CD4-positive, alpha-beta T cell treated with Interleukin-6 for 4 hours (primary cell): ENCODE results near the gene CLK1.
"Not testable (repeated sequence)": the region's sequence is repeated elsewhere in the genome, so short reads cannot be mapped to it uniquely, and the experiment has no call there.

Experiments used
- DNase-seq: peaks from one replicate; pipeline ENCODE4 v3.0.0-alpha.2; 2020; ENCODE audit warnings: mixed read lengths

The CLK1 gene

DNA sequence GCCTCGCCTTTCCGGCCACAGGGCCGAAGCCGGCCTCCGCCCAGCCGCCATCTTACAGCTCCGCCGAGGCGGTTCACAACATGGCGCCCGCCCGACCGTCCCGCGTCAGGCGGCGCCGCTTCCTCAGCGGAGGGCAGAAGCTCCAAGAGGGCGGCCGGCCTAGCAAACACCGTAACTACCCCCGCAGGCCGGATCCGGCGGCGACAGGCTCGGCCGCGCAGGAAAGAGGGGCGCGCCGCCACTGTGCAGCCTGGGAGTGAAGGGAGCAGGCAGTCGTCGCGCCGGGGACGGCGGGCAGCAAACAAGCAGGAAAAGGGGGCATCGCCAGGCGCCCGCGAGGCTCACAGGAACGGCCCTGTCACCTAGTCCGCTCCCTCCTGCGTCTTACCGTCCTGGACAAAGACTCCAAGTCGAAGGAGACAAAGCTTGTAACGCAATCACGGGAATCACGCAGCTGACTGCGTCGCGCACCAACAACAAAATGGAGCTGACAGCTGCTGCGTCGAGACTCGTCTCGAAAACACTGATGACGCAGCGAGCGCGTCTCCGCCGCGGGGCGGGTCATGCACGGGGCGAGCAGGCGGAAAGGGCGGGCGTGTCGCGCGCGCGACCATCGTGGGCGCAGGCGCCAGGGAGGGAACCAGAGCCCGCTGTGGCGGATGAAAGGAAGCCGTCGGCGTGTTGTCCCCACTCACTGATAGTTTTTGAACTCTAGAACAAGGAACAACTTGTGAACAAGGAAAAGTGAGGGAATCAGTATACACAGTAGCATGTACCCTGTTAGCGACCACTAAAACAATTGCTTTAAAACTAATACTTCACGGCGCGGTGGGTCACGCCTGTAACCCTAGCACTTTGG lies at the start of gene CLK1:
CLK1 (minus strand) TSS at position 483 of the 859 bp plus-strand sequence. CDS start 2,796 bp downstream, outside the sequence.
- DNase-seq: peak; percentile 98

DNA sequence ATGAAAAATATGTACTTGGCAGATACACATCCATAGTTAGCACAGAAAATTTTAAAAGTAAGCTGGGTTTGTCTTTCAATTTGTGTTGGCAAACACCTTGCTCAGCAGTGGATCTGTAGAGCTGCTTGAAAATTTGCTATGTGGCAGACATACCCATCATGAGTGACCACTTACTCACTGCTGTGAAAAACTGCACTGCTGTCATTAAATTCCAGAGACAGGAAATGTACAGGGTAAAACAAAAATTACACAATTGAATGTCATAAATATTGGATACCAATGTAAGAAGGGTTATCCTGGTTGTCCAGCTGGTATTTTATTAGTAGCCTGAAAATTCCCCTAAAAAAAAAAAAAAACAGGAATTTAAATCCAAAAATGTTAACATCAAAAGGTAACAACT lies 49.2 kb upstream of the CLK1 start:
- DNase-seq: no peak

DNA sequence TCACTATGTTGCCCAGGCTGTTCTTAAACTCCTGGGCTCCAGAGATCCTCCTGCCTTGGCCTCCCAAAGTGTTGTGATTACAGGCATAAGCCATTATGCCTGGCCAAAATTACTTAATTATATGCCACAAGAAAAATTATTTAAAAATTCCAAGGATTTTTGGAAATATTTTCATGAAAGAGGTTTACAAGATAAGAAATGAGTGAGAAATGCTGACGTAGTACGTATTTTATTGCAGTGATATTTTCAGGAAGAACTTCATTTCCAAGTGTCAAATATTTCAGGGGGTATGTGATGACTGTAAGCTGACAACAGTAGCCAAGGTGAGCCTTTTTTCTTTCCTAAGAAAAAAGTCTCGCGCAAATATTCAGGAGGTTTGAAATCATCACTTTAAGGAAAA lies 45.5 kb upstream of the CLK1 start:
- DNase-seq: no peak

DNA sequence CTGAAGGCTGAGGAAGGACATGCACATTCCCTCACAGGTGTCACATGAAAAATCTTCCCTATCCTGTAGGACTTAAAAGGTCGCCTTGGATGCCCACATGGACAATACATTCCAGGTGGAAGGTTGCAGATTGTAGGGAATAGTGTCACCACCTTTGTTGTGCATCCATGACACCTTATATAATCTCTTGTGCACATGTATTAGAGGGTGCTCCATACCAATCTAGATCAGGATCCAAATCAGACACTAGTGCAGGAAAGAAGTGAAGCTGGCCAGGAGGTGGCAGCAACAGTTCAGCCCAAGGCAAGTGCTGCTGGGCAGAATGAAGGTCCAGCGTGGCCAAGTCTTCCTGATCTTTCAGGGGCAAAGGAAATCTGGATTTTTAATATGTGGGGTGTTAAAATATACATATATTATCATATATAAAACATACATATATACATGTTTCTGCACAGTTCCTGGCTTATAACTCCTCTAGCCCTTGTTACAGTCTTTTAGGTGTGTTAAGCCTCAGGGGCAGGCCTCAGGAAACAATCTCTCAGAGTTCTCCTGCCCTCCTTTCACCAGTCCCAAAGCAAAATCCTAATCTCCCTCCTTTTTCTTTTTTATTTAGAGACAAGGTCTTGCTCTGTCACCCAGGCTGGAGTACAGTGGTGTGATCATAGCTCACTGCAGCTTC lies 41.3 kb upstream of the CLK1 start:
- DNase-seq: peak; percentile 57

DNA sequence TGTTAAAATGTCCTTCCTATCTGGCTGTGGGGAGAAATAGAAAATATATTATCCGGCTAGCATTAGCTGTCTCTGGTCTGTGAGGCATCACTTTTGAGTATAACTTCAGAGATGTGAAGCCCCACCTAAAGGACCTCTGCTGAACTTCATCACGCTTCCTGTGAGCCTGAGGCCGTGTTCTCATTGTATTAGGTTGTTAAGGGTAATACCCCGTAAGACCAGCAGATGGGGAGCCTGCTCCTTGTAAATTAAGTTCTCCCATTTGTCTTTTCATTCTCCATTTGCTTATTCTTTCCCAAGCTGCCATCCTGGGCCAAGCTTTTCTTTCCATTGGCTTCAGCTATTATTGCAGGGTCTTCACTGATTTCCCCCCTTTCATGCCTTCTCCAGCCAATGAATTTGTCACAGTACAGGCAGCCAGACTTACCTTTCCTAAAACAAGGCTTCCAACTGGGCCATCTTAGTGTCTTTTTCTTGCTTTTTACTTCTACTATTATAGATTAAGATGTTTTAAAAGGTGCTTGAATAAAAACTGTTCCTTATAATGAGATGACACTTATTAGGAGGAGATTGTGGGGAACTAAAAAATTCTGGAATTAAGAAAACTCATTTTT lies 37.1 kb upstream of the CLK1 start:
- DNase-seq: peak; percentile 76

DNA sequence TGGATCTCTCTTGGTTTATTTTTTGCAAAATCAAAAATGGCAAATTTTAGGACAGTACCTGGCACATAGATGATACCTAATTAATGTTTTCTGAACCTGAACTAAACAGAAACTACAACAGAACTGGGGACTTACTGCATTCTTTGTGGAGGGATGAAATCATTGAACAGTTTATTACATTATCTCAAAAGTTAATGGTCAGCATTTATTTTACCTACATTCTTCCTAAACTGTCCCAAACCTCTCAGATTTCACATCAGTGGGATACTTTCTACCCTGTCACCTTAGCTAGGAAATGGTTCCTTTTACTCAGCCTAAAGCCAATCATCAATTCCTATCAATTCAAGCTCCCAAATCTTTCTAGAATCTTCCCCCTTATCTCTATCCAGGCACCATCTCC lies 35.0 kb upstream of the CLK1 start:
- DNase-seq: no peak

DNA sequence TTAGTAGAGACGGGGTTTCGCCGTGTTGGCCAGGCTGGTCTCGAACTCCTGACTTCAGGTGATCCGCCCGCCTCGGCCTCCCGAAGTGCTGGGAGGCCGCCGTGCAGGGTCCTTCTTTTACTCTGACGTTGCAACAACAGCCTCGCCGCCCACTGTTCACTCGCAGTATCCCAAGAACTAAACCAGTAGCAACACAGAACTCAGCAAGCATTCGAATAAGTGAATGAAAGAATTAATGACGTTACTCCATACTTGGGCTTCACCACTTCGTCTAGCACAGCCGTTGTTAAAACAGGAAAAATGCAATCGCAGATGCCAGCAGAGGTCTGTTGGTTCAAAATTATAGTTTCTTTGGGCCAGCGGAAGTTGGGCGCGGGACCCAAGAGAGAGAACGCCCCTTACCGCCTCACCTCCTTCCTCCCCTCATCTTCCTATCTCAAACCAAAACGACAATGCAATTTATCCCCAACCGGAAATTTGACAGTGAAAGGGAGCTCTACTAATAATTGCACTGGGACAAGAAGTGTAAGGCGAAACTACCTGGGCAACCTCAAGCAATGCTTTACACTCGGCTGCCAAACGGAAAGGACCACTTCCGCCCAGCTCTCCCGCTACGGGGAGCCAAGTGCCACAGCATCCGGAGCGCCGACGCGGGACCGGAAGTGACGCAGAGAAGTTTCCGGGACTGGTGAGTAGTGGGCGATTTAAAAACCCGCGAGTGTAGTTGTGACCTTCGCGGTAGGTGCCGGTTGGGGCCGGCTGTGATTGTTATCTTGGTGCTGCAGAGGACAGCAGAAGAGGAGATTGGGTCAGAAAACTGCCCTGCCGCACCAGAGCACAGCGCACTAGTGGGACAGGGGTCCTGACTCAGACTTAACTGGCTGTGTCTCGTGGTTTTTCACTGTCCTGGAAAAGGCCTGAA lies 24.5 kb upstream of the CLK1 start, which contains the start of the genes NIF3L1 and PPIL3:
NIF3L1 (plus strand) TSS at position 668 of the 922 bp plus-strand sequence. CDS start 2,573 bp downstream, outside the sequence.
PPIL3 (minus strand) TSS at position 374 of the 922 bp plus-strand sequence. CDS start 1,462 bp downstream, outside the sequence.
- DNase-seq: peak; percentile 97

DNA sequence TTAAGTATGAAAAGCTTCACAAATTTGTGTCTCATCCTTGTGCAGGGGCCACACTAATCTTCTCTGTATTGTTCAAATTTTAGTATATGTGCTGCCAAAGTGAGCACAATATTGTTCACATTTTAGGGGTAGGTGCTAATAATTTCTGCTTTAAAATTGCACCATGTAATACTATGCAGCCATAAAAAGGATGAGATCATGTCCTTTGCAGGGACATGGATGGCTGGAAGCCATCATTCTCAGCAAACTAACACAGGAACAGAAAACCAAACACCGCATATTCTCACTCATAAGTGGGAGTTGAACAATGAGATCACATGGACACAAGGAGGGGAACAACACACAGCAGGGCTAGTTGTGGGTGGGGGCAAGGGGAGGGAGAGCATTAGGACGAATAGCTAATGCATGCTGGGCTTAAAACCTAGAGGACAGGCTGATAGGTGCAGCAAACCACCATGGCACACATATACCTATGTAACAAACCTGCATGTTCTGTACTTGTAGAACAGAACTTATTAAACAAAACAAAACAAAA lies 17.3 kb upstream of the CLK1 start:
- DNase-seq: not testable (repeated sequence)

DNA sequence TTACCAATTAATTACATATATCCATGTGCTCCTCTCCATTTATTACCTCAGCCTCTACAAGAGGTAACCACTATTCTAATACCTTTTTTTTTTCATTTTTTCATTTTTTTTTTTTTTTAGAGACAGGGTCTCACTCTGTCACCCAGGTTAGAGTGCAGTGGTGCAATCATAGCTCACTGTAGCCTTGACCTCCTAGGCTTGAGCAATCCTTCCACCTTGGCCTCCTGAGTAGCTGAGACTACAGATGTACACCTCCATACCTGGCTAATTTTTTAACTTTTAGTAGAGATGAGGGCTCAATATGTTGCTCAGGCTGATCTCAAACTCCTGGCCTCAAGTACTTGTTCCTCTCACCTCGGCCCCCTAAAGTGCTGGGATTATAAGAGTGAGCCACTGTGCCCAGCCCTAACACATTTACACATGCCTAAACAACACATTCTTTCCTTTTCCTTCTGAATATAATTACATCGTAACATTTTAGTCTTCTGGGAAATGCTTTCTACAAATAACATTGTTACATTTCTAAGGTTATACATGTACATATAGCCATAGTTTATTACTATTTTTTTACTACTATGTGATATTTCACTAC lies 13.9 kb upstream of the CLK1 start:
- DNase-seq: no peak

DNA sequence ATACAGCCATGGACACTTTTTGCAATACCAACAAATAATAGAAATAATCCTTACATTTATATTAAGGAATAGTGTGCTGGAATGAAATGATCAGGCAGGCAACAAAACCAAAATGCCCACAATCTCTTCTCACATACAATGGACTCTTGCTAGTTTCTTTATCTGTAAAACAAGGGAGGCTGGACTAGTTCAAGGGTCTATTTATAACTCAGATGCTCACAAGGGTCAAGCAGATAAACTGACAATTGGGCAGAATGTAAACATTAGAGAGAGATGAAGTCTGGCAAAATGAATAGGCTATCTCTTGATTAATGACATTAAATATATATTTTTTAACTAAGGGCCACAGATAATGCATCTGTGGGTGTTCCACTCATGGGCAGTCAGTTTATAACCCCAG lies 13.0 kb upstream of the CLK1 start:
- no peak for DNase-seq

DNA sequence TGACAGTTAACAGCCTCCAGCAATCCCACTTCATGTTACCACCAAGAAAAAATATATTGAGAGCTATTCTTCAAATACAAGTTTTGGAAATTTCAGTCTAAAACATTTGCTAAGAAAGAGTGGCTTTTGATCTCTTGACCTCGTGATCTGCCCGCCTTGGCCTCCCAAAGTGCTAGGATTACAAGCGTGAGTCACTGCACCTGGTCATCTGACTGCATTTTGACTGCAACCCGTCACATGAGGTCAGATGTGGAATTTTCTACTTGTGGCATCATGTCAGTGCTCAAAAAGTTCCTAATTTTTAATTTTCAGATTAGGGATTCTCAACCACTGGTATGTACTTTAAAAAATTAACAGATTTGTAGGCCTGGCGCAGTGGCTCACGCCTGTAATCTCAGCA lies 9.1 kb upstream of the CLK1 start:
- DNase-seq: no peak

DNA sequence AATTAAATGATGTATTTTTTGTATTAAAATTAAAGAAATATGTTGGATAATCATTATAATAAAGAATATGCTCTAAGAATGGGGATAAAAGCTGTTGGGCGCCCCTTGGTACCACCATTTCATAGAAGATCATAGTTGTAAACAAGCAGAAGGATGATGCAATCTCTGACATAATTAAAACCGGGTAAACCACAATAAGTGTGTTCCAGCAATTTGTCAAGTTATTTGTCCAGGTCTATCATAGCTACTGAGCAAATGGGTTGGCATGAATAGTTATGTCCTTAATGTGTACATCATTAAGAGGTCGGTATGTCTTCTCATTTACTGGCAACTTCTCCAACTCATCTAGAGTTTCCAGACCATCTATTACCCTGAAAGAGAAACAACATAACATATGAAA lies 6.7 kb upstream of the CLK1 start:
- no peak for DNase-seq

DNA sequence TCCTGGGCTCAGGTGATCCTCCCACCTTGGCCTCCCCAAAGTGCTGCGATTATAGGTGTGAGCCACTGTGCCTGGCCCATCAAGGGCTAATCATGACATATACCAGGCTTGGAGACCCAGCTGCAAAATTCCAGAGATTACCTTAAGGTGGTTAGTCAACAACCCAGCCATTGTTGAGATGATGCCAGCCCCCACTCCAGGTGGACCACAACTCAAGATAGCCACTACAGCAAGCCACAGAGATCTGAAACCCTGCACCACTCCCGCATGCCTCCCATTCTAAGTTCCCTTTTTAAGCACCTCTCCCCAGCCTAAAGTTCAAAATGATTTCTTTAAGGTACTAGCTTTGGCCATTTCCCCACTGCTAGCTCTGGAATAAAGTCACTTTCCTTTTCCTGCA lies 4.6 kb upstream of the CLK1 start:
- DNase-seq: no peak

DNA sequence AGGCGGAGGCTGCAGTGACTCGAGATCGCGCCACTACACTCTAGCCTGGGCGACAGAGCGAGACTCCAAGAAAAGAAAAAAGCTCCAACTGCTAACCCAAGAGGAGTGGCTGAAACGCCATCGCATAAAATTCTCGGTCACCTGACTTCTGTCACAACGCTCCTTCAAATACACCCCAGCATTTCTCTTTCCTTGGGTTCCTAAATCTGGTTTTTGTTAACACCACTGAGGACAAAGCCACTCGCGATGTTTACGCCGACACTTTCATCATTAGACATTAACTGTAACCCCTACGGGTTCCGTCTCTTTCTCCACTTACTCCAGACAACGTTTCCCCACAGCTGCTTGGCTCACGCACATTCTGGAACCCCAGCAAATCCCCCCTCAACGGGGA lies 679 bp downstream of the CLK1 start:
- DNase-seq: peak; percentile 21

DNA sequence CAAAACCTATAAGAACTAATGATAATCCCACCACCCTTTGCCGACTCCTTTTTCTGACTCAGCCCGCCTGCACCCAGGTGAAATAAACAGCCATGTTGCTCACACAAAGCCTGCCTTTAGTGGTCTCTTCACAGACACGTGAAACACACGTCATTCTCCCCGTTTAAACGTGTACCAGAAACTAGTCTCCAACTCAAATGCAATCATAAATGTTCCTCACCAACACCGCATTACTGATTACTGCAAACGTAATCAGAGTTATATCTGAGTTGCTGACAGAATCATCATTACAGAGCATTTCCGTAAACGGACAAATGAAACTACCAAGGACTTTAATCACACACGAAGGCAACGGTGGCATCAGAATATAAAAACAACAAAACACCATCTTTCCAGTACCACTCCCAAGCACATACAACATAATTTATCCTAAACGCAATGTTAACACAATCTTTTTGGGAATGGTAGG lies 1.9 kb downstream of the CLK1 start:
- peak; percentile 47 for DNase-seq

DNA sequence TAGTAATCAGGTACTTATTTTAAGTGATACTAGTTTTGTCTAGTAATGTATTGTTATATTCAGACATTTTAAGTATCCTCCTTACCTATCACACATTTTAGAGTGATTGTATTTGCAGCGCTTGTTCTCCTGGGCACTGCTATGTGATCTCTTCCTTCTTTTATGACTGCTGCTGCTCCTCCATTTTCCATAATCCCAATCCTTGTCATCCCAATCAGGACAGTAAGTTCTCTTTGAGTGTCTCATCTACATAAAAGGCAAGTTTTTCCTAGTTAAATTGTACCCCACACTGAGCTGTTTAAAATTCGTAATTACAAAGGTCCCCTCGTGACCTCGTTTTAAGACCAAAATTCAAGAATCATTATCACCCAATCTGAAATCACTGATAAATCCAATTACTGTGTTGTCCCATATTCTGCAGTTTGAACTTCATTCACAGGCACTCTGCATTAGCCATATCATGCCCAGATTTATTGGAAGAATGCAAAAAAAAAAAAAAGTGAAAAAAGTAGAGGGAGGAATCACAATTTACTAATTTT lies 2.8 kb downstream of the CLK1 start:
- DNase-seq: no peak

DNA sequence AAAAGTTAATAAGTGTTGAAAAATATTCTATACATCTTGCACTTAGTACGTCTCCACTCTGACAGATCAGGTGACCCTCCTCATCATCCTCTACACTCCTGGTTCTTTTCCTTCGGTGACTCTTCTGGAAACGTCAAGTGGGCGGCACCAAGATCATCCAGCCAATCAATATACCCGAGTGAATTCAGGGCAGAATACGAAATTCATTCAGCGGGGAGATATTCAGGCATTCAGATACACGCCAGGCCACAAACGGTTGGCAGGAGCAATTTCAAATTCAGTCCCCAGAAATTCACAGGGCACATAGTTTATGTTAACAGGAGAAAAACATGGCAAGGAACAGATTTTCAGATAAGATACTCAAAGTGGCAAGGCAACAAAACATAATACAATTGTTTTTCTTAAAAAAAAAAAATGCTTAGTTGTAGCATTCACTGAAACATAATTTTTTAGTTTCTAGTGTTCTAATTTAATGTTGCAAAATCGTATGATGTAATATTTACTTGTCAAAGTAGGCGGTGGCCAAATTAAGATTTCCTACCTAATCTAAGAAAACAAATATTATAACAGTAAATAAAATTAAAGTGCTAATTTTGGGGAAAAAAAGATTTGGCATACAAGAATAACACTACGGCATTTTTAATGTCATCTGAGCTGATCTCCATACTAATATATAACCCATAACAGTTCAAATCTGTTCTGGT lies 4.2 kb downstream of the CLK1 start:
- DNase-seq: peak; percentile 15

DNA sequence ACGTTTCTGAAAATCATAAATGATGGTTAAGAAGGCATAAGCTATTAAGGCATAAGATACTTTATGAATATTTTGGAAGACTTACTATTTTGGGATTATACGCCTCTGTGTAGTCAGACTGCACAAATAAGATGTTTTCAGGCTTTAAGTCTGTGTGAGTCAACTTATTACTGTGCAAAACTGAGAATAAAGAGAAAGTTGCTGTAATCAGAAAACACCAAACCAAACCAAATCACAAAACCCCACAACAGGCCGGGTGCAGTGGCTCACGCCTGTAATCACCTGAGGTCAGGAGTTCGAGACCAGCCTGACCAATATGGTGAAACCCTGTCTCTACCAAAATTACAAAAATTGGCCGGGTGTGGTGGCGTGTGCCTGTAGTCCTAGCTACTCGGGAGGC lies 7.7 kb downstream of the CLK1 start:
- DNase-seq: no peak

DNA sequence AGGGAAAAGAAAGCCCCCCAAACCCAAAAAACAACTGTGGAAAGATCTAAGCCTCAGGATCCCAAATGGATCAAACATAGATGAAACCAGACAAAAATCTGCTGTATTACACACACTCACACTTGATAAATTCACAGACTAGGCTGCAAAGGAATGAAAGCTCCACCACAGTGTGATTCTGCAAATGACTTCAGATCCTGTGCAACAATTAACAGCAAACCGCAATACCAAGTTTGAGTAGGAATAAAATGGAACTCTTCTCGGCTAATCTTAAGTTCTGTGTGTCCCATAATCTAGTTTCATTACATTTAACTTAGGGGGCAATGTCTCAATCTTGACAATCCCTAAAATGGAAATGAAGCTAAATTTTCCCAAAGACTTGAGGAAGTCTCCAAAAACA lies 11.9 kb downstream of the CLK1 start:
- no peak for DNase-seq

DNA sequence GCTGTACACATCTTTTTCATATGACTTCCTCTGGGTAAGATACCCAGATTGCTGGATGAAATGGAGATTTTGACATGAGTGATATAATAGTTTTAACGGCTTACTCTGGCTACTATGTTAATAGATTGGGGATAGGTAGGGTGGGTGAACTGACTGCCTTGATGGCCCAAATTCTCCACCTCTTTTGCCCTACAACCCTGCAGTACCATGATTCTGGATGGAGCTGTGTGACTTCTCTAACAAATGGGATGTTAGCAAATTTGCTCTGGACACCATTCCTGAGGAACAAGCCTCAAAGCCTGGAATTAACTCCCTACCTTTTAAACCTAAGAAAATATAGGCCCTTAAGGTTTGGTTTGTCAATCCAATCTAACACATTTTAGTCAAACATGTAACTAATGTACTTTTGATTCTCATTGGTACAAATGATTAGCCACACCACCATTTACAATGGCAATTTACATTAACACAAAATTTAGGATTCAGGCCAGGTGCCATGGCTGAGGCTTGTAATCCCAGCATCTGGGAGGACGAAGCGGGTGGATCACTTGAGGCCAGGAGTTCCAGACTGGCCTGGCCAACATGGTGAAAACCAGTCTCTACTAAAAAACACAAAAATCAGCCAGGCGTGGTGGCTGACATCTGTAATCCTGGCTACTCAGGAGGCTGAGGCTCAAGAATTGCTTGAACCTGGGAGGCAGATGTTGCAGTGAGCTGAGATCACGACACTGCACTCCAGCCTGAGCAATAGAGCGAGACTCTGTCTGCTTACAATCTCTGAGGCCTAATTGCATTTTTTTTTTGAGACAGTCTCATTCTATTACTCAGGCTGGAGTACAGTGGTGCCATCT lies 12.8 kb downstream of the CLK1 start:
- DNase-seq: no peak
